DOHH2 (cell line): ENCODE measurements around the gene AP3S2.

ENCODE experiments used
- H3F3A ChIP-seq: fragments of 200-600 bp; sonication (generic), shearing (Covaris generic); 2 replicates; pipeline ENCODE4 v1.6.0; 2016; ENCODE audit warnings: antibody characterized with exemption, mild to moderate bottlenecking; ENCODE audit not compliant: control insufficient read depth, insufficient read depth
- H3K27ac ChIP-seq: fragments of 200-600 bp; sonication (generic); 2 replicates; pipeline ENCODE4 v1.5.1; 2014; ENCODE audit warnings: low read depth, mild to moderate bottlenecking, low read length, moderate library complexity
- H3K27me3 ChIP-seq: fragments of 200-600 bp; sonication (generic); 2 replicates; pipeline ENCODE4 v1.6.1; 2014; ENCODE audit warnings: mild to moderate bottlenecking, low read length, mixed read lengths; ENCODE audit not compliant: control insufficient read depth
- H3K36me3 ChIP-seq: fragments of 200-600 bp; sonication (generic); 2 replicates; pipeline ENCODE4 v1.6.1; 2014; ENCODE audit warnings: mild to moderate bottlenecking, low read length, moderate library complexity, mixed read lengths; ENCODE audit not compliant: control insufficient read depth
- H3K4me1 ChIP-seq: fragments of 200-600 bp; sonication (generic); 2 replicates; pipeline ENCODE4 v1.6.1; 2014; ENCODE audit warnings: mild to moderate bottlenecking, low read length, mixed read lengths; ENCODE audit not compliant: control insufficient read depth
- H3K4me2 ChIP-seq: fragments of 200-600 bp; sonication (generic); 2 replicates; pipeline ENCODE4 v1.6.0; 2014; ENCODE audit warnings: mild to moderate bottlenecking, low read length, moderate library complexity
- H3K4me3 ChIP-seq: fragments of 200-600 bp; sonication (generic); 2 replicates; pipeline ENCODE4 v1.5.1; 2014; ENCODE audit warnings: mild to moderate bottlenecking, low read length, mixed read lengths
- H3K79me2 ChIP-seq: fragments of 200-600 bp; sonication (generic); 2 replicates; pipeline ENCODE4 v1.6.1; 2014; ENCODE audit warnings: mild to moderate bottlenecking, low read length, mixed read lengths; ENCODE audit not compliant: control insufficient read depth
- H3K9me2 ChIP-seq: fragments of 200-600 bp; sonication (generic); replicated peaks from 2 replicates; pipeline ENCODE4 v1.6.1; 2014; ENCODE audit warnings: mild to moderate bottlenecking, low read length, mixed read lengths; ENCODE audit not compliant: control insufficient read depth
- H3K9me3 ChIP-seq: fragments of 200-600 bp; sonication (generic); 2 replicates; pipeline ENCODE4 v1.6.1; 2014; ENCODE audit warnings: antibody characterized with exemption, low read length, mixed read lengths; ENCODE audit not compliant: control insufficient read depth, insufficient read depth
- H4K20me1 ChIP-seq: fragments of 200-600 bp; sonication (generic); 2 replicates; pipeline ENCODE4 v1.6.0; 2014; ENCODE audit warnings: low read depth, mild to moderate bottlenecking, antibody characterized with exemption, low read length, moderate library complexity; ENCODE audit not compliant: control insufficient read depth, insufficient read depth
- CTCF ChIP-seq: fragments of 200-600 bp; sonication (generic); IDR thresholded peaks from one replicate; pipeline ENCODE4 v1.5.1; 2014; ENCODE audit warnings: antibody characterized with exemption, mild to moderate bottlenecking, low read depth, low read length; ENCODE audit not compliant: poor library complexity, severe bottlenecking
- EZH2phosphoT487 ChIP-seq: fragments of 200-600 bp; sonication (generic); IDR thresholded peaks from 2 replicates; pipeline ENCODE4 v1.6.1; 2017; ENCODE audit warnings: borderline replicate concordance, mild to moderate bottlenecking, antibody characterized with exemption, low read length, moderate library complexity, mixed read lengths

The AP3S2 gene

GRCh38 chr15:89812847-89813320, 80.9 kb downstream of the AP3S2 start:
- no peaks in the 10 kb centered on the region for H4K20me1 ChIP-seq
- H3K27ac ChIP-seq: no peak overlapping the region
- no peaks in the 10 kb centered on the region for H3F3A ChIP-seq

GRCh38 chr15:89812011-89812846, 81.6 kb downstream of the AP3S2 start:
- H3K4me2 ChIP-seq: no peak overlapping the region
- H3F3A ChIP-seq: no peaks in the 10 kb centered on the region
- H4K20me1 ChIP-seq: no peaks in the 10 kb centered on the region
- no peaks in the 10 kb centered on the region for H3K36me3 ChIP-seq
- H3K9me3 ChIP-seq: no peaks in the 10 kb centered on the region
- H3K9me2 ChIP-seq: no peaks in the 10 kb centered on the region
- no peaks in the 10 kb centered on the region for H3K4me1 ChIP-seq
- no peaks in the 10 kb centered on the region for H3K79me2 ChIP-seq
- no peak overlapping the region for H3K4me3 ChIP-seq
- H3K27me3 ChIP-seq: peaks cover 12% of the 10 kb centered on the region; the same call in 1 of the 2 replicates
- no peak overlapping the region for H3K27ac ChIP-seq
- TF ChIP-seq EZH2phosphoT487: no peak
- no peak for TF ChIP-seq CTCF

More at GRCh38 chr15:89812847-89813320, 80.9 kb downstream of the AP3S2 start:
- H3K4me3 ChIP-seq: no peak overlapping the region
- no peak overlapping the region for H3K4me2 ChIP-seq
- no peaks in the 10 kb centered on the region for H3K79me2 ChIP-seq
- no peaks in the 10 kb centered on the region for H3K9me2 ChIP-seq
- no peaks in the 10 kb centered on the region for H3K4me1 ChIP-seq
- H3K9me3 ChIP-seq: no peaks in the 10 kb centered on the region
- peaks cover 12% of the 10 kb centered on the region; the same call in 1 of the 2 replicates for H3K27me3 ChIP-seq
- TF ChIP-seq CTCF: no peak
- no peak for TF ChIP-seq EZH2phosphoT487
- H3K36me3 ChIP-seq: no peaks in the 10 kb centered on the region

- Histone ChIP-seq H3K4me1 (no peaks in the 10 kb centered on the region), H3K79me2 (no peaks in the 10 kb centered on the region), H3K36me3 (no peaks in the 10 kb centered on the region), H3K27me3 (peaks cover 8% of the 10 kb centered on the region; the same call in 1 of the 2 replicates), H3K9me2 (no peaks in the 10 kb centered on the region), H3K4me3 (no peak overlapping the region), H3K4me2 (no peak overlapping the region), H3K9me3 (no peaks in the 10 kb centered on the region), H4K20me1 (no peaks in the 10 kb centered on the region), H3F3A (no peaks in the 10 kb centered on the region), H3K27ac (no peak overlapping the region)
- TF ChIP-seq EZH2phosphoT487 (no peak), CTCF (no peak)
Measured at GRCh38 chr15:89810837-89811236, 83.0 kb downstream of the AP3S2 start.
